OCI-LY7 (cell line): ENCODE data around the gene SLC4A3.

Source experiments
- EZH2phosphoT487 ChIP-seq: fragments of 200-600 bp; sonication (generic); IDR thresholded peaks from 2 replicates; pipeline ENCODE4 v1.6.1; 2018; ENCODE audit warnings: low read depth, borderline replicate concordance, mild to moderate bottlenecking, mixed run types, antibody characterized with exemption, low read length, moderate library complexity, mixed read lengths
- TF ChIP-seq, protein P1 (sequence below): fragments of 200-600 bp; sonication (generic); conservative IDR thresholded peaks from 2 replicates; pipeline ENCODE4 v1.5.1; 2014; ENCODE audit warnings: mild to moderate bottlenecking, antibody characterized with exemption, low read length, moderate library complexity, mixed read lengths

DNA sequence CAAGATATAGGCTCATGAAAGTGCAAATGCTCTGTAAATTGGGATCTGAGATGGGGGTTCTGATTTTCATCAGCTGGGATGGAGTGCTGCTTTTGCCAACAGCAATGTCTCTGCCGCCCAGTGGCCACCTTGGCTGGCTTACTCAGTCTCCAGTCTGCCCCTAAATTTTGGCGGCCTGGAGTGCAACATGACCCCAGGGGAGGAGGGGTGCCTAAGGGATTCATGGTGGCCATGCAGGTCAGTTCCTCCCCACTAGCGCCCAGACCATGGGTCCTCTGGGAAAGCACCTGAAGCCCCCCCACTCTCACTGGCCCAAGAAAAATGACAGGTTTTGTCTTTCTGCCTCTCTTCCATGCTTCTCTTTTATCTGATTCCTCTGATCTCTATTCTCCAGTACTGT is 45.0 kb downstream of the SLC4A3 start:
- TF ChIP-seq, protein P1, sequence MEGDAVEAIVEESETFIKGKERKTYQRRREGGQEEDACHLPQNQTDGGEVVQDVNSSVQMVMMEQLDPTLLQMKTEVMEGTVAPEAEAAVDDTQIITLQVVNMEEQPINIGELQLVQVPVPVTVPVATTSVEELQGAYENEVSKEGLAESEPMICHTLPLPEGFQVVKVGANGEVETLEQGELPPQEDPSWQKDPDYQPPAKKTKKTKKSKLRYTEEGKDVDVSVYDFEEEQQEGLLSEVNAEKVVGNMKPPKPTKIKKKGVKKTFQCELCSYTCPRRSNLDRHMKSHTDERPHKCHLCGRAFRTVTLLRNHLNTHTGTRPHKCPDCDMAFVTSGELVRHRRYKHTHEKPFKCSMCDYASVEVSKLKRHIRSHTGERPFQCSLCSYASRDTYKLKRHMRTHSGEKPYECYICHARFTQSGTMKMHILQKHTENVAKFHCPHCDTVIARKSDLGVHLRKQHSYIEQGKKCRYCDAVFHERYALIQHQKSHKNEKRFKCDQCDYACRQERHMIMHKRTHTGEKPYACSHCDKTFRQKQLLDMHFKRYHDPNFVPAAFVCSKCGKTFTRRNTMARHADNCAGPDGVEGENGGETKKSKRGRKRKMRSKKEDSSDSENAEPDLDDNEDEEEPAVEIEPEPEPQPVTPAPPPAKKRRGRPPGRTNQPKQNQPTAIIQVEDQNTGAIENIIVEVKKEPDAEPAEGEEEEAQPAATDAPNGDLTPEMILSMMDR: no peak
- no peak for TF ChIP-seq EZH2phosphoT487
